K562 (cell line): Measurements from ENCODE around the gene MYBPHL. TPM values are rescaled to one million over a fixed set of nuclear protein-coding genes. Genes with fewer than 3 reads are reported as not detected.
A peak's percentile ranks its signal among the peaks of the same experiment; 100 is the strongest.

Source experiments
- ATAC-seq: fragments of 200-7000 bp; cut with Tn5 transposase; 3 replicates; pipeline ENCODE4 v1.9.1; 2020; ENCODE audit warnings: moderate library complexity
- BruUV-seq: library from RNA; stranded (reverse); fragments of 400-500 nt; replicated peaks from 2 replicates; lab custom pipeline; 2021; lab: Mats Ljungman, UMichigan
- CTCF ChIA-PET: fragments of 300-600 bp; formaldehyde crosslinking; extraction: SDS; loops from one replicate; lab custom pipeline; 2021; ENCODE audit warnings: low intra/inter-chr PET ratio; lab: Yijun Ruan, JAX
- POLR2A ChIA-PET: fragments of 300-600, 350-650 bp; sonication (Branson Sonifier 250); formaldehyde crosslinking; extraction: SDS; loops from one replicate; lab custom pipeline; 2021; ENCODE audit warnings: antibody characterized with exemption, inconsistent platforms; lab: Yijun Ruan, JAX
- DNase-seq, 4 experiments: peaks; one replicate each; pipeline versions ENCODE4 v3.0.0 to v3.0.0-alpha.2; 2011 to 2018; ENCODE audit warnings: low spot score in 3 of 4, mixed read lengths in 3 of 4; ENCODE audit errors: extremely low read depth in 1 of 4
- FAIRE-seq: peaks from 2 replicates; lab custom pipeline; 2011; peaks lifted over from hg19 to GRCh38; lab: Jason Lieb, UNC
- H2AFZ ChIP-seq: 2 replicates; pipeline ENCODE4 v1.6.0; 2011; ENCODE audit warnings: low read depth, low read length, control low read depth, inconsistent platforms
- H3K27ac ChIP-seq: fragments of 200-600 bp; 3 replicates; pipeline ENCODE4 v1.8.0; 2011; ENCODE audit warnings: low read depth, mild to moderate bottlenecking, control low read depth, inconsistent platforms, low read length, moderate library complexity, mixed read lengths; ENCODE audit errors: extremely low read depth
- H3K27me3 ChIP-seq, 2 experiments: fragments of 300-600 bp in 1 of 2; 2 replicates in 1 of 2; 3 replicates in 1 of 2; pipeline versions ENCODE4 v1.6.0 to v1.8.0; 2011; ENCODE audit warnings: inconsistent platforms in 2 of 2, low read length in 2 of 2, mild to moderate bottlenecking in 1 of 2, mixed read lengths in 1 of 2, moderate library complexity in 1 of 2; ENCODE audit not compliant: control insufficient read depth in 2 of 2, insufficient read depth in 2 of 2
- H3K36me3 ChIP-seq: fragments of 300-600 bp; 3 replicates; pipeline ENCODE4 v1.8.0; 2011; ENCODE audit warnings: mild to moderate bottlenecking, low read length, inconsistent platforms; ENCODE audit not compliant: control insufficient read depth, insufficient read depth
- H3K4me1 ChIP-seq, 2 experiments: fragments of 200-600 bp in 1 of 2; replicated peaks in 1 of 2; 2 replicates in 1 of 2; 3 replicates in 1 of 2; pipeline versions ENCODE4 v1.5.1 to v1.8.0; 2011; ENCODE audit warnings: inconsistent platforms in 2 of 2, low read length in 2 of 2, mild to moderate bottlenecking in 1 of 2, mixed read lengths in 1 of 2, moderate library complexity in 1 of 2; ENCODE audit not compliant: control insufficient read depth in 2 of 2, insufficient read depth in 2 of 2
- H3K4me2 ChIP-seq: 2 replicates; pipeline ENCODE4 v1.6.1; 2011; ENCODE audit warnings: low read length, control low read depth, inconsistent platforms, mixed read lengths; ENCODE audit not compliant: insufficient read depth
- H3K4me3 ChIP-seq: fragments of 200-600 bp; sonication (generic), shearing (Covaris generic); 2 replicates; pipeline ENCODE4 v1.5.1; 2016; ENCODE audit warnings: control low read depth, inconsistent platforms
- H3K79me2 ChIP-seq: fragments of 200-600 bp; 3 replicates; pipeline ENCODE4 v1.8.0; 2011; ENCODE audit warnings: low read length, inconsistent platforms; ENCODE audit not compliant: control insufficient read depth, insufficient read depth
- H3K9ac ChIP-seq, 2 experiments: 2 replicates each; pipeline versions ENCODE4 v1.6.0 to v1.6.1; 2011; ENCODE audit warnings: low read depth in 2 of 2, low read length in 2 of 2, control low read depth in 1 of 2, inconsistent platforms in 1 of 2, mild to moderate bottlenecking in 1 of 2, mixed read lengths in 1 of 2; ENCODE audit not compliant: insufficient read depth in 1 of 2
- H3K9me1 ChIP-seq: one replicate; pipeline ENCODE4 v1.6.0; 2011; ENCODE audit warnings: inconsistent platforms, mild to moderate bottlenecking, low read length, moderate library complexity; ENCODE audit not compliant: control insufficient read depth, insufficient read depth
- H3K9me3 ChIP-seq: replicated peaks from 2 replicates; pipeline ENCODE4 v1.5.1; 2011; ENCODE audit warnings: low read depth, low read length, inconsistent platforms; ENCODE audit not compliant: control insufficient read depth, insufficient read depth
- H4K20me1 ChIP-seq: replicated peaks from 2 replicates; pipeline ENCODE4 v1.6.1; 2011; ENCODE audit warnings: low read length, inconsistent platforms, mixed read lengths; ENCODE audit not compliant: control insufficient read depth, insufficient read depth
- BRD4 ChIP-seq: fragments of 200-600 bp; sonication (generic); IDR thresholded peaks from 2 replicates; pipeline ENCODE4 v1.6.1; 2017; ENCODE audit warnings: inconsistent platforms
- CC2D1A ChIP-seq: fragments of 450-650 bp; IDR thresholded peaks from 2 replicates; pipeline ENCODE4 v1.6.1; 2017; ENCODE audit warnings: mild to moderate bottlenecking
- FOS ChIP-seq: IDR thresholded peaks from 3 replicates; pipeline ENCODE4 v1.6.1; 2011; ENCODE audit not compliant: insufficient read length; ENCODE audit errors: extremely low read depth
- KDM5B ChIP-seq: fragments of 200-600 bp; sonication (generic); IDR thresholded peaks from 2 replicates; pipeline ENCODE4 v1.6.1; 2012; ENCODE audit warnings: low read depth, mild to moderate bottlenecking, moderate library complexity, low read length, control low read depth, inconsistent platforms; ENCODE audit not compliant: insufficient replicate concordance
- NCOA1 ChIP-seq: fragments of 450-650 bp; IDR thresholded peaks from 2 replicates; pipeline ENCODE4 v1.6.1; 2016; ENCODE audit warnings: low read depth
- NR4A1 ChIP-seq, 2 experiments: fragments of 250-450 bp in 1 of 2; fragments of 450-650 bp in 1 of 2; sonication (Bioruptor Pico) in 1 of 2; IDR thresholded peaks; 2 replicates each; pipeline versions ENCODE4 v1.4.0 to v1.6.1; 2016 to 2020; ENCODE audit warnings: mild to moderate bottlenecking in 2 of 2, missing compliant biosample characterization in 1 of 2, missing genetic modification characterization in 1 of 2, moderate library complexity in 1 of 2
- PREB ChIP-seq: sonication (generic); formaldehyde crosslinking; IDR thresholded peaks from 2 replicates; pipeline ENCODE4 v1.8.1; 2023; ENCODE audit warnings: mild to moderate bottlenecking, missing genetic modification reagents
- YBX1 ChIP-seq: fragments of 450-650 bp; IDR thresholded peaks from 2 replicates; pipeline ENCODE4 v1.7.1; 2016; ENCODE audit warnings: mild to moderate bottlenecking
- ZFP36 ChIP-seq: fragments of 150-350 bp; IDR thresholded peaks from 2 replicates; pipeline ENCODE4 v1.6.1; 2018; ENCODE audit warnings: low read length, low read depth; ENCODE audit not compliant: partially characterized antibody
- ZNF41 ChIP-seq: fragments of 250-450 bp; sonication (Bioruptor Pico); conservative IDR thresholded peaks from 2 replicates; pipeline ENCODE4 v1.4.0; 2020; ENCODE audit warnings: mild to moderate bottlenecking
- ZNF639 ChIP-seq, 2 experiments: fragments of 200-800 bp in 1 of 2; sonication (Bioruptor generic) in 1 of 2; sonication (generic) in 1 of 2; formaldehyde crosslinking in 1 of 2; IDR thresholded peaks in 1 of 2; conservative IDR thresholded peaks in 1 of 2; 2 replicates each; pipeline versions ENCODE4 v1.5.0 to v1.6.1; 2016 to 2020; ENCODE audit warnings: missing compliant biosample characterization in 1 of 2, missing genetic modification characterization in 1 of 2, missing genetic modification reagents in 1 of 2
- ZNF766 ChIP-seq: fragments of 200-800 bp; sonication (Bioruptor generic); conservative IDR thresholded peaks from 2 replicates; pipeline ENCODE4 v1.6.1; 2016; ENCODE audit warnings: missing genetic modification characterization, missing compliant biosample characterization
- WGBS: fragments of 100-300 bp; shearing (Covaris generic); methylation state at CpG from one replicate; pipeline ENCODE4 v1.1.6; 2016; ENCODE audit warnings: low coverage, mixed read lengths; ENCODE audit not compliant: insufficient coverage; ENCODE audit errors: missing lambda C conversion rate; 5-methylcytosine and 5-hydroxymethylcytosine counted together
- in situ Hi-C: fragments of 300-500 bp; cut with MboI; formaldehyde crosslinking; loops from 4 replicates; pipeline ENCODE4 v1.15.0; 2018; ENCODE audit warnings: inconsistent platforms, mixed read lengths
- intact Hi-C: fragments of 100-400 bp; cut with micrococcal nuclease; formaldehyde crosslinking; loops from 2 replicates; pipeline ENCODE4 v1.14.2; 2022
- polyA plus RNA-seq, 8 experiments: library from polyadenylated mRNA; depleted of rRNA in 4 of 8; stranded (reverse) in 5 of 8; unstranded in 3 of 8; fragments of >200 nt; fragmentation: Nextera tagmentation in 2 of 8; fragmentation: Illumina TruSeq in 1 of 8; extraction: Ambion mirVana in 2 of 8; extraction: Trizol in 1 of 8; gene quantifications; 2 replicates each; pipeline versions ENCODE4 v1.2.1 to v1.2.3, GENCODE V29; 2011 to 2014; ENCODE audit warnings: inconsistent platforms in 1 of 8, missing spikeins in 1 of 8
- total RNA-seq, 7 experiments: library from RNA; depleted of rRNA in 6 of 7; stranded (reverse); fragments of >200 nt in 6 of 7; fragmentation: Illumina TruSeq in 2 of 7; extraction: Trizol in 2 of 7; gene quantifications; 2 replicates each; pipeline versions ENCODE4 v1.2.1 to v1.2.3, GENCODE V29; 2011 to 2021; ENCODE audit warnings: low replicate concordance in 1 of 7

Gene MYBPHL
- total and polyA plus RNA-seq, 9 of the 15 experiments (the other 6 are each of a cell fraction or from before 2014, with no cell fraction given) = 0.20 to 1.9 (median 0.33) TPM

- intact Hi-C loops = no loop called here
- Histone ChIP-seq H2AFZ (no peak overlapping the region), H3K4me2 (no peak overlapping the region), H3K27me3 (no peaks in the 10 kb centered on the region), H3K9me3 (no peaks in the 10 kb centered on the region), H3K27ac (no peak overlapping the region), H4K20me1 (no peaks in the 10 kb centered on the region), H3K4me3 (no peak overlapping the region), H3K36me3 (peaks cover 17% of the 10 kb centered on the region; the same call in 2 of the 3 replicates), H3K79me2 (peaks cover 27% of the 10 kb centered on the region), H3K9me1 (peaks cover 4% of the 10 kb centered on the region), H3K9ac (peak overlapping the region in 1 of 2 experiments; percentile 89; a peak in 2 of 4 replicates), H3K4me1 (peaks cover 33 to 63% of the 10 kb centered on the region in 2 experiments)
- no peak for DNase-seq
- FAIRE-seq = no peak
- ATAC-seq = no peak
- ChIA-PET CTCF (interaction anchor here (0.6 kb wide), 1 partner anchor 394 kb away, joined by 3 read pairs; no protein-coding TSS in a partner anchor), POLR2A (interaction anchor here (0.9 to 4.8 kb wide), 3 partner anchors 9 to 16 kb away, joined by 3 to 36 read pairs (median 5); no protein-coding TSS in a partner anchor)
- WGBS = 79% methylated on average over 7 of the region's 7 CpGs
- TF ChIP-seq FOS (no peak), ZFP36 (peak; percentile 72)
- in situ Hi-C loops = no loop called here
- no TSS peak for BruUV-seq
These were observed 50.7 kb downstream of the MYBPHL start for GRCh38 chr1:109256085-109256484.

- Histone ChIP-seq H2AFZ (no peak overlapping the region), H3K27me3 (no peaks in the 10 kb centered on the region), H3K79me2 (peaks cover 28% of the 10 kb centered on the region), H3K4me2 (peak overlapping the region; percentile 83; the same call in 1 of the 2 replicates), H3K27ac (no peak overlapping the region; the same call in 2 of the 3 replicates), H3K4me1 (peaks cover 33 to 64% of the 10 kb centered on the region in 2 experiments), H3K36me3 (peaks cover 14% of the 10 kb centered on the region; the same call in 2 of the 3 replicates), H3K4me3 (no peak overlapping the region), H3K9ac (peak overlapping the region; percentile 81 to 89; a peak in 3 of 4 replicates), H3K9me3 (no peaks in the 10 kb centered on the region), H4K20me1 (no peaks in the 10 kb centered on the region), H3K9me1 (peaks cover 4% of the 10 kb centered on the region)
- no peak for FAIRE-seq
- 83% methylated on average over 5 of the region's 5 CpGs for WGBS
- ChIA-PET CTCF (interaction anchor here (0.6 kb wide), 1 partner anchor 394 kb away, joined by 3 read pairs; no protein-coding TSS in a partner anchor), POLR2A (interaction anchor here (0.9 to 4.8 kb wide), 4 partner anchors 9 to 16 kb away, joined by 3 to 36 read pairs (median 4); no protein-coding TSS in a partner anchor)
- in situ Hi-C loops (no loop called here), intact Hi-C loops (loop anchor here (2.0 kb wide), 1 partner anchor 55 kb away; no protein-coding TSS in a partner anchor)
- ATAC-seq = no peak
- BruUV-seq = no TSS peak
- no peak for DNase-seq
- TF ChIP-seq YBX1 (no peak), ZNF766 (CRISPR knock-in tag) (no peak), PREB (CRISPR knock-in tag) (no peak), NR4A1 (CRISPR knock-in tag; IDR thresholded peaks at IDR 0.05) (no peak), NR4A1 (tag; IDR thresholded peaks at IDR 0.05) (no peak), BRD4 (no peak), NCOA1 (no peak), CC2D1A (no peak), ZNF41 (no peak), KDM5B (no peak), ZNF639 (CRISPR knock-in tag; conservative IDR thresholded peaks at IDR 0.05 in 1 of 2, IDR thresholded peaks at IDR 0.05 in 1 of 2) (no peak)
These were observed 51.1 kb downstream of the MYBPHL start for GRCh38 chr1:109255678-109256077.
